Astrocyte (in vitro differentiated cells and primary cell): ENCODE measurements around the gene PCED1A. TPM values are rescaled to one million over a fixed set of nuclear protein-coding genes. Genes with fewer than 3 reads are reported as not detected.

Source experiments
- DNase-seq: peaks from one replicate; pipeline ENCODE4 v3.0.0-alpha.2; 2010; ENCODE audit warnings: low read depth
- FAIRE-seq: peaks from 2 replicates; lab custom pipeline; 2011; peaks lifted over from hg19 to GRCh38; lab: Jason Lieb, UNC
- H2AFZ ChIP-seq: 2 replicates; pipeline ENCODE4 v1.6.0; 2012; ENCODE audit warnings: low read depth, low read length, inconsistent platforms
- H3K27ac ChIP-seq: 2 replicates; pipeline ENCODE4 v1.5.1; 2011; ENCODE audit warnings: low read depth, low read length, inconsistent platforms
- H3K27me3 ChIP-seq: 2 replicates; pipeline ENCODE4 v1.6.0; 2011; ENCODE audit warnings: low read length, inconsistent platforms; ENCODE audit not compliant: insufficient read depth
- H3K36me3 ChIP-seq: 2 replicates; pipeline ENCODE4 v1.5.1; 2011; ENCODE audit warnings: low read length, inconsistent platforms; ENCODE audit not compliant: insufficient read depth
- H3K4me1 ChIP-seq: 2 replicates; pipeline ENCODE4 v1.5.1; 2011; ENCODE audit warnings: low read length, inconsistent platforms; ENCODE audit not compliant: insufficient read depth
- H3K4me2 ChIP-seq: 2 replicates; pipeline ENCODE4 v1.6.0; 2012; ENCODE audit warnings: low read length, inconsistent platforms
- H3K4me3 ChIP-seq: 2 replicates; pipeline ENCODE4 v1.5.1; 2011; ENCODE audit warnings: low read depth, mild to moderate bottlenecking, low read length, inconsistent platforms; ENCODE audit not compliant: insufficient read depth
- H3K79me2 ChIP-seq: 2 replicates; pipeline ENCODE4 v1.6.0; 2012; ENCODE audit warnings: mild to moderate bottlenecking, low read length, inconsistent platforms; ENCODE audit not compliant: insufficient read depth
- H3K9ac ChIP-seq: 2 replicates; pipeline ENCODE4 v1.6.0; 2012; ENCODE audit warnings: mild to moderate bottlenecking, low read length, inconsistent platforms
- H3K9me3 ChIP-seq: 2 replicates; pipeline ENCODE4 v1.5.1; 2012; ENCODE audit warnings: low read depth, mild to moderate bottlenecking, low read length, inconsistent platforms; ENCODE audit not compliant: insufficient read depth
- H4K20me1 ChIP-seq: 2 replicates; pipeline ENCODE4 v1.6.0; 2012; ENCODE audit warnings: low read length, inconsistent platforms; ENCODE audit not compliant: insufficient read depth
- H3K27ac Mint-ChIP-seq: one replicate; pipeline ENCODE4 v1.8.0; 2021; ENCODE audit warnings: mild to moderate bottlenecking, mixed read lengths; ENCODE audit not compliant: unreplicated experiment
- H3K27me3 Mint-ChIP-seq: one replicate; pipeline ENCODE4 v1.8.0; 2021; ENCODE audit warnings: low read depth, mixed read lengths; ENCODE audit not compliant: unreplicated experiment
- H3K36me3 Mint-ChIP-seq: one replicate; pipeline ENCODE4 v1.8.0; 2021; ENCODE audit warnings: low read depth, mixed read lengths; ENCODE audit not compliant: unreplicated experiment
- H3K4me1 Mint-ChIP-seq: one replicate; pipeline ENCODE4 v1.8.0; 2021; ENCODE audit warnings: low read depth, mixed read lengths; ENCODE audit not compliant: unreplicated experiment
- H3K4me3 Mint-ChIP-seq: one replicate; pipeline ENCODE4 v1.8.0; 2021; ENCODE audit warnings: mild to moderate bottlenecking, moderate library complexity, mixed read lengths; ENCODE audit not compliant: unreplicated experiment
- H3K9me3 Mint-ChIP-seq: one replicate; pipeline ENCODE4 v1.8.0; 2021; ENCODE audit warnings: mild to moderate bottlenecking, mixed read lengths; ENCODE audit not compliant: unreplicated experiment
- CTCF ChIP-seq: IDR thresholded peaks from 2 replicates; pipeline ENCODE4 v1.5.1; 2011; ENCODE audit warnings: low read depth, mild to moderate bottlenecking, inconsistent platforms, low read length, moderate library complexity; ENCODE audit not compliant: insufficient read depth
- EZH2 ChIP-seq: IDR thresholded peaks from 2 replicates; pipeline ENCODE4 v1.6.1; 2012; ENCODE audit warnings: mild to moderate bottlenecking, low read length, inconsistent platforms; ENCODE audit not compliant: insufficient read depth
- total RNA-seq: library from RNA; stranded (reverse); gene quantifications from 2 replicates; pipeline ENCODE4 v1.2.1, GENCODE V29; 2021

Gene PCED1A
- total RNA-seq, 1 donor from 2014 or later: 17.2 TPM

DNA sequence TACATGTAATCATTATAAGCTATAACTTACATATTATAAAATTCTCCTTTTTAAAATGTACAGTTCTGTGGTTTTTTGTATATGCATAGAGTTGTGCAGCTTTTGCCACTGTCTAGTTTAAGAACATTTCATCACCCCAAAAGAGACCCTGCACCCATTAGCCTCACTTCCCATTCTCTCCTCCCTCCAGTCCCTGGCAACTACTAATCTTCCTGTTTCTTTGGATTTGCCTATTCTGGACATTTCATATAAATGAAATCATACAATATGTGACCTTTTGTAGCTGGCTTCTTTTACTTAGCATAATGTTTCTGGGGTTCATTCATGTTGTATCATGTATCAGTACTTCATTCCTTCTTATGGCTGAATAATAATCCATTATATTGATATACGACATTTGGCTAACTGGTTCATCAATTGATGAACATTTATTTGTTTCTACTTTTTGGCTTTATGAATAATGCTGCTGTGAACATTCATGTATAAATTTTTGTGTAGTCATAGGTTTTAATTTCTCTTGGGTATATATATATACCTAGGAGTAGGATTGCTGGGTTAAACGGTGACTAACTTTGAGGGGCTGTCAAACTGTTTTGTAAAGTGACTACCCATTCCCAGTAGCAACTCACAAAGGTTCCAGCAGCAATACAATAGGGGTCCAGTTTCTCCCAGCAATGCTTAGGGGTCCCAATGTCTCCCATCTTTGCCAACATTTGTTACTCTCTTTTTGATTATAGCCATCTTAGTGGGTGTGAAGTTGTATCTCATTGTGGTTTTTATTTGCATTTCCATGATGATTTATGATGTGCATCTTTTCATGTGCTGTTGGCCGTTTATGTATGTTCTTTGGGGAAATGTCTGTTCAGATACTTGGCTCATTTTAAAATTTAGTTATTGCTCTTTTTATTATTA lies 43.5 kb upstream of the PCED1A start:
- Histone ChIP-seq H2AFZ (no peak overlapping the region), H3K36me3 (no peaks in the 10 kb centered on the region), H3K27me3 (no peaks in the 10 kb centered on the region), H4K20me1 (peaks cover 75% of the 10 kb centered on the region), H3K4me3 (no peak overlapping the region), H3K9ac (no peak overlapping the region), H3K27ac (no peak overlapping the region), H3K79me2 (peaks cover 88% of the 10 kb centered on the region), H3K4me1 (peaks cover 4% of the 10 kb centered on the region), H3K4me2 (no peak overlapping the region), H3K9me3 (no peaks in the 10 kb centered on the region)
- no peak overlapping the region for H3K4me3 Mint-ChIP-seq
- H3K9me3 Mint-ChIP-seq: no peaks in the 10 kb centered on the region
- peaks cover 4% of the 10 kb centered on the region for H3K4me1 Mint-ChIP-seq
- no peaks in the 10 kb centered on the region for H3K36me3 Mint-ChIP-seq
- no peaks in the 10 kb centered on the region for H3K27me3 Mint-ChIP-seq
- DNase-seq (no peak), FAIRE-seq (no peak)
- no peak for TF ChIP-seq CTCF
- TF ChIP-seq EZH2: no peak
- no peak overlapping the region for H3K27ac Mint-ChIP-seq

- H3K79me2 ChIP-seq: peaks cover 86% of the 10 kb centered on the region
Measured at GRCh38 chr20:2880650-2881049, 40.2 kb upstream of the PCED1A start.

More at GRCh38 chr20:2880650-2881049, 40.2 kb upstream of the PCED1A start:
- FAIRE-seq: no peak
- H3K4me3 ChIP-seq: no peak overlapping the region
- H3K27ac ChIP-seq: no peak overlapping the region
- no peak for DNase-seq
- Mint-ChIP-seq H3K9me3 (no peaks in the 10 kb centered on the region), H3K27me3 (no peaks in the 10 kb centered on the region), H3K36me3 (no peaks in the 10 kb centered on the region), H3K27ac (no peak overlapping the region), H3K4me1 (peaks cover 6% of the 10 kb centered on the region), H3K4me3 (no peak overlapping the region)
- H3K4me1 ChIP-seq: peaks cover 7% of the 10 kb centered on the region
- H3K4me2 ChIP-seq: no peak overlapping the region
- H3K27me3 ChIP-seq: no peaks in the 10 kb centered on the region
- H3K36me3 ChIP-seq: no peaks in the 10 kb centered on the region
- no peak overlapping the region for H3K9ac ChIP-seq
- no peaks in the 10 kb centered on the region for H3K9me3 ChIP-seq
- H2AFZ ChIP-seq: no peak overlapping the region
- H4K20me1 ChIP-seq: peaks cover 76% of the 10 kb centered on the region
- TF ChIP-seq EZH2 (no peak), CTCF (no peak)
